GM19240 (cell line): Measurements from ENCODE around the gene INTS1.
A peak's percentile ranks its signal among the peaks of the same experiment; 100 is the strongest.

ENCODE experiments used
- DNase-seq: peaks from one replicate; pipeline ENCODE4 v3.0.0; 2011; ENCODE audit warnings: low spot score; ENCODE audit not compliant: insufficient read length

Gene INTS1

GRCh38 chr7:1490837-1491236, 13.4 kb downstream of the INTS1 start:
- no peak for DNase-seq

DNA sequence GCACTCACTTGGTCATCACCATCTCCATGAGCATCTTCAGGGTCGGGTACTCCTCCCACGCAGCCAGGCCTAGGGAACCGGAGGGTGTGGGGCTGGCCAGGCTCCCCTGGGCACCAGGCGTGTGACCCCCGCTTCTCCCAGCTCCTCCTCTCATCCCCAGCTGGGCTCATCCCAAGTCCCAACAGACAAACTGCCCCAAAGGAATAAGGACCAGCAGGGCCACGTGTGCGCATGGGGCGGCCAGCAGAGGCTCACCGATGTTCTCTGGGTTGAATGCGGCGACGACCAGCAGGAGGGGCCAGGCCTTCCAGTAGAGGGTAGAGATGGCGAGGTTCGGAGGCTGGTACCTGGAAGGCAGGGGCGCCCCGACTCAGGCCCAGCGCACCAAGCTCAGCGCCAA, 14.9 kb downstream of the INTS1 start:
- no peak for DNase-seq

DNA sequence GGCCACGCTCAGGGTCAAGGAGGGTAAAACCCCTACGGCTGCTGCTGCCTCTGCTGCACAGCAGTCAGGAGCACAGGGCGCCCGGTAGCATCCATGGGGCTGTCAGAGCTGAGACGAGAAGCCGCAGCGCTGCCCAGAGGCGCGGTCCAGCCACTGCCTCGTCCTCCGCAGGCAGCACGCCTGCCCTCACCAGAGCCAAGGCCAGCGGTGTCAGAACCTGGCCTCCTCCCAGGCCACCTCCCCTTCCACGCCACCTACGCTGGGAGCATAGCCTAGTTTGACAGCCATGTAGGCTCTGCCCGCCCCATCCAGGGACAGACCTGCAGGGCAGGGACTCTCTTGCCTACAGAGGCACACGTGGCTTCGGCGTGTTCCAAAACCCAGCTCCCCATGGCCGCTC, 16.2 kb downstream of the INTS1 start:
- DNase-seq, result no peak

GRCh38 chr7:1487466-1487865, 16.7 kb downstream of the INTS1 start:
- no peak for DNase-seq

GRCh38 chr7:1486571-1486970, 17.6 kb downstream of the INTS1 start:
- no peak for DNase-seq

- no peak for DNase-seq
Measured at GRCh38 chr7:1485156-1485555, 19.0 kb downstream of the INTS1 start.

DNA sequence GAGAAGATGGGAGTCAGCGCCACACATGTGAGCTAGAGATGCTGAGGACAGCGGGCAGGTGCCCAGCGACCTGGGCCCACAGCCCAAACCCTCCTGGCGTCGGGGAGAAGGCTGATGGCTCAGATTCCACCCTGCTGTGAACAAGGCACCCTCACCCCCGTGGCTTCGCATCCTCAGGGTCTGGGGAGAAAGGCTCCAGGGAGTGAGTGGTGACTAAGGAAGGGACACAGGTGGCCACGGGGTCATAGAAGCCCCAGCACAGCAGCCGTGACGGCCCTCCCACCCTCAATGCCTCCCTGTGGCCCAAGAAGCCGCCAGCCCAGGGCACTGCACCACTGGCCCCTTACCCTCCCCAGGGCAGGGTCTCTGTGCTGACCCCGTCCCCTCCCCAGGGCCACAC, 19.6 kb downstream of the INTS1 start:
- DNase-seq, result no peak

- DNase-seq, result no peak
Measured at GRCh38 chr7:1483536-1484505, 20.4 kb downstream of the INTS1 start.

GRCh38 chr7:1483079-1483478, 21.1 kb downstream of the INTS1 start:
- no peak for DNase-seq

GRCh38 chr7:1481300-1481699, 22.9 kb downstream of the INTS1 start:
- no peak for DNase-seq

DNA sequence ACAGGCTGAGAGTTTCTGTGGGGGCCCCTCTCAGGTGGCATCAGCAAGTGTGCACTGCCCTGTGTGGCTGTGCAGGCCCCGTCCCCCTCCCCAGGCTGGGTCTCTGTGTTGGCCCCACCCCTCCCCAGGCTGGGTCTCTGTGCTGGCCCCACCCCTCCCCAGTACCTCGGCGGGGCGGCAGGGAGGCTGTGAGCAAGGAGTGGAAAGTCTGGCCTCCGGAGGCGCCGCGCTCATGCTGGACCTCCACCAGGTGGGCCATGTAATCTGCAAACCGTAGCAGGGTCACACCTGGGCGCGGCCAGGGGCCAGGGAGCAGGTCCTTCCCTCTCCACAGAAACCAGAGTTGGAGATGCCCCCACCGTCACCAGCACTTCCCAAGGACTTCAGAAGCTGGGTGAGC, 23.5 kb downstream of the INTS1 start:
- DNase-seq, result no peak

DNA sequence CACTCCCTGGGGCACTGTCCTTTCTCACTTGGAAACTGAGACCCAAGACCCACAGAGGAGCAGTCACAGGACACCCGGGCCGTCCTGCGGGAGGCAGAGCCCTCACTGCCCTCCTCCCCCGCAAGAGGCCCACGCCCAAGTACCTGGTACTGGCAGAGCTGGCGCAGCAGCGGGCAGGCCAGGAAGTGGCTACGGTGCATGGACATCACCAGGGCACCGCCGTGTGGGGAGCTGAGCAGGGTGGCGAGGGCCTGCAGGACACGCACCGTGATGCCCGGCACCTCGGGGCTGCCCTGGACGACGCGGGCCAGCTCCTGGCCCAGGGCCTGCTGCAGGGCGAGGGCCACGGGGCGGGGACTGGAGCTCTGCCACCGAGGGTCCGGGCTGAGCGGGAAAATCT, 24.9 kb downstream of the INTS1 start:
- DNase-seq, result no peak

DNA sequence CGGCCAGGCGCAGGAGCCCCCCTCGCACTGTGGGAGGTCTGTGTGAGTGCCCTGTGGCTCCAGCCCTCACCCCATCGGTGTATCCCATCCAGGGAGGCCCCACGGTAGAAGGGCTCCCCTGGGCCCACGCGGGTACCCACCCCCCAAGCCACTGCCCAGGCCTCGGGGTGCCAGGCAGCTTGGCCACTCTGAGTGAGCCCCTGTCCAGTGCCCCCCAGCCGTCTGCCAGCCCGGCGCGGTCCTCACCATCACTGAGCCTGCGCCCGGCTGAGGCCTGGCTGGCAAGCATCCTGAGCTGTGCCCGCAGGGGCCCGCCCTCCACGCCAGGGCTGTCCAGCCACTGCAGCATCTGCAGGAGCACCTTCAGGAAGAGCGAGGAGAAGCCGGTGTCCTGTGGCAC, 25.7 kb downstream of the INTS1 start:
- no peak for DNase-seq

- DNase-seq, result no peak
Measured at GRCh38 chr7:1476859-1477258, 27.3 kb downstream of the INTS1 start.

DNA sequence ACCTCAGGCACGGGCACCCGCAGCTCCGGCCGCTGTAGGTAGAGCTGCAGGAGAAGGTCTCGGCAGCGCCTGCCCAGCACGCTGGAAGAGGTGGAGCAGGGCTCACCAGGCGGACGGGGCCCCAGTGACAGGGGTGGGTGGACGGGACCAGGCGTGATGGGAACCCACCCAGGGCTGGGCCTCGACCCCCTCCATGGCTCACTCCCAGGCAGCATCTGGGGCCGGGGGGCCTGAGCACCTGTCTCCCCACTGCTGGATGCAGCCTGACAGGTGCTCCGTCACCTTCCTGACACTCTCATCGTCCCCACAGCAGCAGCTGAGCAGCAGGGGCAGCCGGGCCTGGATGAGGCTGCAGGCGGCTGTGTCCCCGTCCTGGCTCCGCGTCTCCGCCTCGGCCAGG, 28.2 kb downstream of the INTS1 start:
- no peak for DNase-seq

DNA sequence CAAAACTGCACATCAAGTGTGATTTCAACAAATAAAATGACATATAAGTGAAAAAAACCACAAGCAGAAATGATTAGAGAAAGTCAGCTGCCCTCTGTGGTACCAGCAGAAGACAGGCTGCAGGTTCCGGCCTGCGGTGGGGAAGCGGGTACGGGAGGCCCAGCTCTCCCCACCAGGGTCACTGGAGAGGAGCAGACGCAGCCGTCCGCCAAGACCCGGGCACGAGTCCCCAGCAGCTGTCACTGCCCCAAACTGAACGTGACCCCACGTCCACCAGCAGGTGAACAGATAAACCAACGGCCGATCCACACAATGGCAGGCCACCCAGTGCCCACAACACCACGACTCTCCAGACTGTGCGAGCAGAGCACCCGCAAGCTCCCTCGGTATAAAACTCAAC, 28.8 kb downstream of the INTS1 start:
- DNase-seq, result no peak

GRCh38 chr7:1474736-1475135, 29.5 kb downstream of the INTS1 start:
- DNase-seq, result no peak

DNA sequence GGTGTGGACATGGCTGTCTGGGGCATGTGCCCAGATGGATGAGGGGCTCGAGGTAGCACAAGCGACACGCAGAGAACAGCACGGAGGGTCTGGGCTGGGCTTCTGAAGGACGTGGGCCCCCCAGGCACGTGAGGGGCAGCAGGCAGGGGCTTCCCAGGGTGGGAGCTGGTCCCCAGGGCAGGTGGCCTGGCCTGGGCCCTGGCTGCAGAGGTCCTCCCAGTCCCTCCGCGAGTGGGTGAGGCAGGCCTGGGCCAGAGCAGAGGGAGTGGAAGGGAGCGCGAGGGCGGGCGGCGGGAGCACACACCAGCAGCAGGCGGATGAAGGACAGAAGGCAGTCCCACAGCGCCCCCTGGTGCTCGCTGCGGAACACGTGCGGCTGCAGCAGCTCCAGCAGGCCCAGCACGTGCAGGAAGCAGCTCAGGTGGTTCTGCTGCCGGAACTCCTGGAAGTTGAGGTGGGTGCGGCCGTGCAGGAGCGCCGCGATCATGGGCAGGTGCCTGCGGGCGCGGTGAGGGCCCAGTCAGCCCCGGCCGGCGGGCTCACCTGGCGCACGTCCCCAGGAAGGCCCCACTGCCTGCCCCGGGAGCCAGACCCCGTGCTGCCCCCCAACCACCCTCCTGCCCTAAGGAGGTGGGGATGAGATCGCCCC, 30.2 kb downstream of the INTS1 start:
- DNase-seq, result peak; percentile 98

DNA sequence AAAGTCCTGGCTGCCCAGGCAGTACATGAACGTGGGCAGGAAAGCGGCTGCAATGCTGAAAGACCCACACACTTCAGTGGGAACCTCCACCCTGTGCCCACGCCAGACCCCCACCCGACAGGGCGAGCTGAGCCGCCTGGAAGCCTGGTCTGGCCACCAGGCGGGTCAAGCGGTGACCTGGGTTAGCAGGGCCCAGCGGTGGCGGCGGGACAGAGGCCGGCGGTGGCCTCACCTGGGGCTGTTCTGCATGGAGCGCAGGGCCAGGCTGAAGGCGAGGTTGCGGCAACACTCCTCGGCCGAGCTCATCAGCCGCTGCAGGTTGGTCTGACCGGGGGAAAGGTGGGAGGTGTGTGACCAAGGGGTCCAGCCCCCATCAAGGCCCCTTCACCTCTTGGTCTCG, 33.3 kb downstream of the INTS1 start:
- DNase-seq, result no peak

DNA sequence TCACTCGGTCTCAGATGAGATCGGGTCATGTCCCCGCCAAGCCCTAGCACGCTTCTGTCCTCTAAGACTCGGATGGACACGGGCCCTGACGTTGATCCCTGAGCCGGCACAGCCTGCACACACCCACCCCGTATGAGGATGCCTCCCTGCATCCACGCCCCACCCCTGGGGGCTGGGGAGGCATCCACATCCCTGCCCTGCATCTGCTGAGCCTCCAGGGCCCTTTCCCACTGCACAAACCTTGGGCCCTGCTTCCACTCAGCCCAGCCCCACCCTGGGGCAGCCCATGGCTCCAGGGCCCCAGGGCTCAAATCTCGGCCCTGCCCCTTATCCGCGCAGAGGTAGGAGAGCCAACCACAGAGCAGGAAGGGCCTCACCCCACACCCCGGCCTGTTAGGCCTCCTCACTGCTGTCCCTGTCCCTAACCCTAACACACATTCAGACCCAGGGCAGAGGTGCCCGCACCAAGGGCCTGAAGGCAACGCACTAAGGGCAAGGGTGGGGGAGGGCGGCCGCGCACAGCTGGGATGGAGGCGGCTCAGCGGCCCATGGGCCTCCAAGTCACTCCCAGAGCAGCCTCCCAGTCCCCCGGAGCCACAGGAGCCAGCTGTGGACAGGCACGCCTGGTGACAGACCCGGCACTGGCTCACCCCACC, 35.4 kb downstream of the INTS1 start:
- no peak for DNase-seq

- DNase-seq, result no peak
Measured at GRCh38 chr7:1468203-1468602, 36.0 kb downstream of the INTS1 start.

DNA sequence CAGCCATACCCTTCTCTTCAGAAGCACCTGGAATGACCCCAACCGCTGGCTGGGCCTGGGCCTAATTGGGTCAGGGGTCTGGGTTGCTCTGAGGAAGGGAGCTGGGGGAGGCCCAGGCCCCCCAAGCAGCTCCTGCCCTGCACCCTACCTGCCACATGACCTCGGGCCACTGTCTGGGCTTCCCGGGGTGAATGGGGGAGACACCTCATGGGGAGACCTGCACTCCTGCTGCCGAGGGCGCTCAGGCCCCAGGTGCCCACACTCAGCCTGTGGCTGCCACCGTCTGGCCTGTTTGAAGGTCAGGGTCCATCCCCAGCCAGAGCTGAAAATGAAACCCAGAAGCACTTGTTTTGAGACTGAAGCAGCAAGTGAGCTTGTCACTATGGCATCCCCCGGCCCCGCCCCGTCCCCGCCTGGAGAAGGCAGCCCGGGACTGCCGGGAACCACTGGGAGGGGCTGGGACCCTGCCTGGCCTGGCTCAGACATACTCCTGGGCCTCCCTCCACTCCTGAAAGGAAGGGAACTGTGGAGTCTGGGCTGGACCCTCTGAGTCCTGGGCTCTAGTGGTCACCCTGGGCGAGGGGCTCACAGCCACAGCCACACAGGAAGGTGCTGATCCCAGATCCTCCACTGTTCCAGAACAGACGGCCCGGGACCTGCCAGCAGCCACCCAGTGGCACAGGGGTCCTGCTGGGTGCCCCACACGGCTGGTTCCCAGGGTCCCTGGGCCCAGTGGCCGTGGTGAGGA, 37.5 kb downstream of the INTS1 start:
- DNase-seq, result no peak
